Lower leg skin (tissue), 4 donors: ENCODE measurements around the gene GTPBP6. TPM values are rescaled to one million over a fixed set of nuclear protein-coding genes. Genes with fewer than 3 reads are reported as not detected.

Source experiments
- DNase-seq, 2 donors: peaks; one replicate each; pipeline ENCODE4 v3.0.0-alpha.2; 2019; ENCODE audit warnings: low spot score in 2 of 2
- H3K4me3 ChIP-seq: fragments of 200-600 bp; sonication (generic); 2 replicates; pipeline ENCODE4 v1.5.1; 2017; ENCODE audit warnings: mild to moderate bottlenecking, low read depth; ENCODE audit not compliant: poor library complexity, severe bottlenecking
- CTCF ChIP-seq, 3 donors: fragments of 450-650 bp; IDR thresholded peaks; one replicate each; pipeline ENCODE4 v1.5.1; 2016; ENCODE audit warnings: antibody characterized with exemption in 3 of 3, mild to moderate bottlenecking in 3 of 3, moderate library complexity in 2 of 3
- POLR2A ChIP-seq, 2 donors: fragments of 450-650 bp; IDR thresholded peaks; one replicate each; pipeline ENCODE4 v1.6.1; 2016 to 2017; ENCODE audit warnings: antibody characterized with exemption in 2 of 2, mild to moderate bottlenecking in 1 of 2, moderate library complexity in 1 of 2
- WGBS, 2 donors: methylation state at CpG; one replicate each; pipeline ENCODE4 v1.1.5; 2018; 5-methylcytosine and 5-hydroxymethylcytosine counted together
- intact Hi-C: fragments of 100-400 bp; cut with DNase I; formaldehyde crosslinking; loops from one replicate; pipeline ENCODE4 v1.15.0; 2023; ENCODE audit warnings: low total_unique reads
- total RNA-seq, 4 donors: library from RNA; depleted of rRNA; stranded (reverse); fragments of >200 nt; gene quantifications; one replicate each; pipeline ENCODE4 v1.1.0, GENCODE V29; 2016

Gene GTPBP6
- total RNA-seq, 4 donors from 2014 or later: 35.9 to 53.4 (median 48.2) TPM

- TF ChIP-seq CTCF (IDR thresholded peaks at IDR 0.05): no peak
- peak overlapping the region; percentile 92 for H3K4me3 ChIP-seq
- 5 to 7% methylated on average over 19 to 22 of the region's 24 CpGs for WGBS, 2 donors
- DNase-seq: peak in 1 of 2 donors; percentile 89
- intact Hi-C loops: no loop called here
These were observed 1.7 kb upstream of the GTPBP6 start for GRCh38 chrX:320126-320783.

GRCh38 chrX:319579-320125, 1.1 kb upstream of the GTPBP6 start:
- intact Hi-C loops: no loop called here
- peak in 1 of 2 donors; percentile 91 for DNase-seq
- H3K4me3 ChIP-seq: peak overlapping the region; percentile 92
- 1 to 2% methylated on average over 15 to 26 of the region's 41 CpGs for WGBS, 2 donors
- TF ChIP-seq CTCF (IDR thresholded peaks at IDR 0.05) (no peak), POLR2A (IDR thresholded peaks at IDR 0.05) (no peak)

GRCh38 chrX:318068-318738, 393 bp downstream of the GTPBP6 start:
- 1% methylated on average over 30 to 43 of the region's 61 CpGs for WGBS, 2 donors
- DNase-seq: peak; percentile 99
- intact Hi-C loops: no loop called here
- H3K4me3 ChIP-seq: peak overlapping the region; percentile 92
- TF ChIP-seq CTCF (IDR thresholded peaks at IDR 0.05): no peak
- no peak for TF ChIP-seq POLR2A (IDR thresholded peaks at IDR 0.05)

GRCh38 chrX:317424-318067, 1.1 kb downstream of the GTPBP6 start:
- intact Hi-C loops: no loop called here
- peak overlapping the region; percentile 92 for H3K4me3 ChIP-seq
- WGBS, 2 donors: 40 to 47% methylated on average over 22 to 28 of the region's 28 CpGs
- TF ChIP-seq POLR2A (IDR thresholded peaks at IDR 0.05) (no peak), CTCF (IDR thresholded peaks at IDR 0.05) (no peak)
- no peak for DNase-seq

- H3K4me3 ChIP-seq: no peak overlapping the region
- DNase-seq: peak in 1 of 2 donors; percentile 86
- whole genome bisulfite sequencing, 2 donors: 91 to 92% methylated on average over 42 to 46 of the region's 50 CpGs
These were observed 2.0 kb downstream of the GTPBP6 start for GRCh38 chrX:316351-317325.

More at GRCh38 chrX:316351-317325, 2.0 kb downstream of the GTPBP6 start:
- intact Hi-C loops: no loop called here
- TF ChIP-seq CTCF (IDR thresholded peaks at IDR 0.05): no peak
- no peak for TF ChIP-seq POLR2A (IDR thresholded peaks at IDR 0.05)
